Large intestine (tissue), 3 donors: ENCODE measurements around the gene NDUFA1. TPM values are rescaled to one million over a fixed set of nuclear protein-coding genes. Genes with fewer than 3 reads are reported as not detected.
"Not testable (repeated sequence)": the region's sequence is repeated elsewhere in the genome, so short reads cannot be mapped to it uniquely, and the experiment has no call there.

ENCODE experiments used
- DNase-seq, 2 donors: peaks; one replicate each; pipeline versions ENCODE4 v3.0.0 to v3.0.0-alpha.2; 2013
- H3K27ac ChIP-seq: one replicate; pipeline ENCODE4 v1.5.1; 2013; ENCODE audit warnings: low read length
- H3K27me3 ChIP-seq: 2 replicates; pipeline ENCODE4 v1.6.1; 2013; ENCODE audit warnings: low read length; ENCODE audit not compliant: control insufficient read depth, insufficient read depth
- H3K36me3 ChIP-seq: 2 replicates; pipeline ENCODE4 v1.6.1; 2013; ENCODE audit warnings: low read length; ENCODE audit not compliant: control insufficient read depth, insufficient read depth
- H3K4me1 ChIP-seq: one replicate; pipeline ENCODE4 v1.6.1; 2013; ENCODE audit warnings: low read length; ENCODE audit not compliant: control insufficient read depth, insufficient read depth
- H3K4me3 ChIP-seq: one replicate; pipeline ENCODE4 v1.5.1; 2013; ENCODE audit warnings: low read length
- H3K9me3 ChIP-seq: one replicate; pipeline ENCODE4 v1.6.1; 2013; ENCODE audit warnings: mild to moderate bottlenecking, low read depth, low read length, moderate library complexity; ENCODE audit not compliant: control insufficient read depth
- WGBS: methylation state at CpG from one replicate; pipeline ENCODE4 v1.1.5; 2013; ENCODE audit warnings: low lambda C conversion rate; ENCODE audit not compliant: insufficient coverage; 5-methylcytosine and 5-hydroxymethylcytosine counted together
- polyA plus RNA-seq: library from polyadenylated mRNA; unstranded; fragments of 120-200 nt; gene quantifications from one replicate; pipeline ENCODE4 v1.2.1, GENCODE V29; 2013

Gene NDUFA1
- polyA plus RNA-seq, 1 donor = 109 TPM

DNA sequence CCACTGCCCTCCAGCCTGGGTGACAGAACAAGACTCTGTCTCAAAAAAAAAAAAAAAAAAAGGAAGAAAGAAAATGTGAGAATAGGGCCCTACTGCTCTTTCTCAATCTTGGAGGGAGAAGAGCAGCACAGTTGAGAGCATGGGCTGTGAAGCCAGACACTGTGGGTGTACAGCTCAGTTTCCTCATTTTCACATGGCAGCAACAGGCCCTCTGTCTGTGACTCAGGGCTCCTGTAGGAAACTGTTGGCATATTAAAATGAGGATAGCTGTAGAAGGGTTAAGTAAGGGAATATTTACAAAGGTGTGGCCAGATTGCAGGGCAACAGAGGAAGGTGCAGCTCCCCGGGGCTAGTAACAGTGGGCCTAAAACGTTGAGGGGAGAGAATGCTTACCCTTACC lies 27.5 kb downstream of the NDUFA1 start:
- DNase-seq = peak in 1 of 2 donors; percentile 12
- no peak overlapping the region for H3K4me3 ChIP-seq
- H3K27ac ChIP-seq = no peak overlapping the region
- WGBS = no CpG with 5 or more reads among the region's 2 CpGs
- H3K36me3 ChIP-seq = no peaks in the 10 kb centered on the region
- H3K27me3 ChIP-seq = no peaks in the 10 kb centered on the region
- H3K4me1 ChIP-seq = no peaks in the 10 kb centered on the region
- H3K9me3 ChIP-seq = no peaks in the 10 kb centered on the region

DNA sequence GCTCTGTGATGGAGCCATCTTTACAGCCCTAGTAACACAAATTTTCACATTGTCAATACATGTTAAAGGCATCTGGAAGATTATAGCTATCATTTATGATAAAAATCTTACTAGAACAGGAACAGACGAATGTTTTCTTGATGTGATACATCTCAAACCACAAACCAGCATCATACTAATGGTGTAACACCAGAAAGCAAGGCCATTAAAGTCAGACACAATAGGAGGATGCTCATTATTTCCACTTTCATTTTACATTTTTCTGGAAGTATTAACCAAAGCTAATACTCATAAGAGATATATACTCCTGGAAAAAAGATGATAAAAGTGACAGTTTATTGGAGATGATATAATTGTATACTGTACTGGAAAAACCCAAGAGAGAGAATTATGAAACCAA lies 29.3 kb downstream of the NDUFA1 start:
- H3K9me3 ChIP-seq = no peaks in the 10 kb centered on the region
- WGBS = no CpG with 5 or more reads among the region's 1 CpG
- no peak for DNase-seq
- no peak overlapping the region for H3K27ac ChIP-seq
- no peaks in the 10 kb centered on the region for H3K27me3 ChIP-seq
- no peaks in the 10 kb centered on the region for H3K36me3 ChIP-seq
- H3K4me3 ChIP-seq = no peak overlapping the region
- H3K4me1 ChIP-seq = no peaks in the 10 kb centered on the region

- H3K36me3 ChIP-seq = no peaks in the 10 kb centered on the region
- 67% methylated on average over 1 of the region's 5 CpGs for WGBS
- H3K9me3 ChIP-seq = no peaks in the 10 kb centered on the region
- no peaks in the 10 kb centered on the region for H3K4me1 ChIP-seq
- no peaks in the 10 kb centered on the region for H3K27me3 ChIP-seq
- no peak overlapping the region for H3K27ac ChIP-seq
- no peak for DNase-seq
- no peak overlapping the region for H3K4me3 ChIP-seq
These were observed 44.7 kb downstream of the NDUFA1 start for GRCh38 chrX:119916310-119916709.

DNA sequence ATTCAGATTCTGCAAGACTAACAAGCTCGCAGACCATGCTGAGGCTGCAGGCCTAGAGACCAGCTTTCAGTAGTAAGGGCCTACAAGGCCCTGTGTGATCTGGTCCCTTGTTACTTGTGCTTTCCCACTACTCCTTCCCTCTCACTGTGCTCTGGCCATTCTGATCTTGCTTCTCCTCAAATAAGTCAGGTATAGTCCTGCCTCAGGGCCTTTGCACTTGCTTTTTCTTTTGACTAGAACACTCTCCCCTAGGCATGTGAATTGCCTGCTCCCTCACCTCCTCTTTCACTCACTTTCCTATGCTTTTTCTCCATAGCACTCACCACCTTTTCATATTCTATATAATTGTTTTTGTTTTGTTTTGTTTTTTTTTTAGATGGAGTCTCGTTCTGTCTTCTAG lies 46.2 kb downstream of the NDUFA1 start:
- Histone ChIP-seq H3K9me3 (no peaks in the 10 kb centered on the region), H3K36me3 (no peaks in the 10 kb centered on the region), H3K4me3 (no peak overlapping the region), H3K4me1 (no peaks in the 10 kb centered on the region), H3K27ac (no peak overlapping the region), H3K27me3 (no peaks in the 10 kb centered on the region)
- WGBS = no CpG with 5 or more reads among the region's 2 CpGs
- no peak for DNase-seq

DNA sequence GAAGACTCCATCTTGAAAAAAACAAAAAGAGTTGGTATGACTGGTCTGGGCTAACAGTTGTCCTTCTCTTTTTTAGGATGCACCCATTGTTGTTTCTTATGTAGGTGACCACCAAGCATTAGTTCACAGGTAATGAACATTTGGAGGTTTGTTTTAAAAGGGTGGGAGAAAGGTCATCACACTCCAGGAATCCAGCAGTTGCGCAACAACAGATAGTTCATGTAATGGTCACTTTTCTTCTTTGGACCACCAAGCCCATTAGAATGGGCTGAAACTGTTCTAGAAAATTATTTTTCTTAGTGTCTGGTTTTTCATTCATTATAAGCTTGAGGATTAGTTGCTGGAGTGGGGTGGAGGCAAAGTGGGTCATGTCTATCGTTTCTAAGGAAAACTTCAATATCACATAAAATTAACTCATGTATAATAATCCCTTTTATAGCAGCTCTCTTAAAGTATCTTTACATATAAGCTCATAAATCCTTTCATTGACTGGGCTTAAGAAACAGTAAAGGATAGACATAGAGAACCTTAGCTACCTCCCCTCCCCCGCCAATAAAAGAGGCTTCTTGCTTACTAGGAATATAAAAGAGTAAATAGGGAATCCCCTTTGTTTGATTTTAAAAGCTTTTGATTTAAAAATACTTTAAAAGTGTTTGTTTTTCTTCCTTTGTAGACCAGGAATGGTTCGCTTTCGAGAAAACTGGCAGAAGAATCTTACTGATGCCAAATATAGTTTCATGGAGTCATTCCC lies 48.4 kb downstream of the NDUFA1 start:
- Histone ChIP-seq H3K27me3 (no peaks in the 10 kb centered on the region), H3K4me3 (no peak overlapping the region), H3K4me1 (no peaks in the 10 kb centered on the region), H3K27ac (no peak overlapping the region), H3K9me3 (no peaks in the 10 kb centered on the region), H3K36me3 (peaks cover 2% of the 10 kb centered on the region)
- no peak for DNase-seq
- 100% methylated on average over 1 of the region's 5 CpGs for whole genome bisulfite sequencing

- not testable (repeated sequence) for H3K4me3 ChIP-seq, H3K4me1 ChIP-seq, DNase-seq, H3K9me3 ChIP-seq, H3K27me3 ChIP-seq, H3K36me3 ChIP-seq, H3K27ac ChIP-seq
- 100% methylated on average over 2 of the region's 7 CpGs for WGBS
These were observed 50.8 kb downstream of the NDUFA1 start for GRCh38 chrX:119922391-119922790.

Other genes with a start within 250 kb of the NDUFA1 start
- gene SEPTIN6, start 178.7 kb upstream of the NDUFA1 start, polyA plus RNA-seq = 29.2 TPM
- 4.4 TPM for gene SOWAHD, start 113.2 kb upstream of the NDUFA1 start, polyA plus RNA-seq
- 4,156 TPM for gene RPL39, start 80.2 kb upstream of the NDUFA1 start, polyA plus RNA-seq
- 17.0 TPM for gene UPF3B, start 18.9 kb upstream of the NDUFA1 start, polyA plus RNA-seq
- gene RNF113A, start 99 bp upstream of the NDUFA1 start, polyA plus RNA-seq = 17.0 TPM
- 0.40 TPM for gene AKAP14, start 24.1 kb downstream of the NDUFA1 start, polyA plus RNA-seq
- gene NKAP, start 71.9 kb downstream of the NDUFA1 start, polyA plus RNA-seq = 10.2 TPM
- gene RHOXF2B, start 205.9 kb downstream of the NDUFA1 start, polyA plus RNA-seq = 0.07 TPM
- 1.2 TPM for gene RHOXF1, start 244.1 kb downstream of the NDUFA1 start, polyA plus RNA-seq